GM18909 (cell line): ENCODE results near the gene THSD7A.

ENCODE experiments used
- ATAC-seq: cut with Tn5 transposase; IDR thresholded peaks from one replicate; pipeline ENCODE4 v1.9.1; 2021; ENCODE audit warnings: mild to moderate bottlenecking; ENCODE audit not compliant: unreplicated experiment, poor library complexity

The THSD7A gene

DNA sequence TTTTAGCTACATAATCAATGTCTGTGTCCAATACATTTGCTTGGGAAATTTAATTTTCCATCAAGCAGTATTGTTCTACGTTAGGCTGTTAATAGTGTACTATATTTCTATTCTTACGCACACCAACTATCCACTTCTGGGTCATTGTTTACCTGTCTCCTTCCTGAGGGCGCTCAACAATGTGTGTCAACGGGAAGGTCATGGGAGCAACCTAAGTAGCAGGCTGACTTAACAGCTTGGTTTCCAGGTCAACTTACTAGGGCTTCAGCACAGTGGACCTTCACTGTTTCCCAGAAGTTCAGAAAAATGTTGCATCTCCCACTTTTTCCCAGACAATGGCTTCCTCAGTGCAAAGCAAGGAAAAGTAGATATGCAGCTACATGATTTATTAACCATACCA is 13.7 kb downstream of the THSD7A start:
- no peak for ATAC-seq

DNA sequence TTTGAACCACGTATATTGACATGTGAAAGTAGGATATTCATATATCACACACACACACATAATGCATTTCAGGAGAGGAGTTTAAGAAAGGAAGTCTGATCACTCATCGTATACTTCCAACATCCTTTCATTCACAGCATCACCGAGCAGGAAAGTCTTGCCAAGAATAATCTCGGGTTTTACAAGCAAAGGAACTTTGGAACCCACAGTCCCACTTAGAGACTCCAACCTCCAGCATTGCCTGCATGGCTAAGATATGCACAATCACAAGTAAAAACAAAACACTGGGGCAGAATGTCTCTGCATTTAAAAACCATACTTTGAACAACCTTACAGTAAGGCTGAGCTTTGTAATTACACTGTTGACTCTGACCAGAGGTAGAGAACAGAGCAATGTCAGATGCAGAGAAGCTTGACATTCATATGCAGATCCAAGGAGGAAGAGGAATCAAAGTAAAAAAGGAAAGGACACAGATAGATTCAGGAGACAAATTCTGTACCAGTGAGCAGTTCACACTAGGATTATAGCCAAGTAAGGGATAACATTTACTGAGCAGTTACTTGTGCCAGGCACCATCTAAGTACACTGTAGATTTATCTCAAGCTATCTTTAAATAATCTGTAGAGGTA is 14.8 kb downstream of the THSD7A start:
- no peak for ATAC-seq

DNA sequence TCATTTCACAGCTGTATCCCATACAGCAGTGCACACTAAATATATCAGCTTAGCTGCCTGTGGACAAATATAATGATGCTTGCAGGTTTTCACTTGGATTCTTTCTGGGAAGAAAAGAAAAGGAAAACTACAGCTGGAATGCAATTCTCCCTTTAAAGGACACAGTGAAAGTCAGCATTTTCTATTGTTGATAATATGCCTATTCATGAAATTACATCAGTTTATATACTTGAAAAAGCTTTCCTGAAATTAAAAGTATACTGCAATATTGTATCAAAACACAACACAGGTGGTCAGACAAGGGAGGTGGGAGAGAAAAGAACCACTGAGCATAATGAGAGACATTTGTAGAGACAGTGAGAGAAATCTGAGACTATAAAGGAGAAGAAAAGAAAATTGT is 20.3 kb downstream of the THSD7A start:
- no peak for ATAC-seq

DNA sequence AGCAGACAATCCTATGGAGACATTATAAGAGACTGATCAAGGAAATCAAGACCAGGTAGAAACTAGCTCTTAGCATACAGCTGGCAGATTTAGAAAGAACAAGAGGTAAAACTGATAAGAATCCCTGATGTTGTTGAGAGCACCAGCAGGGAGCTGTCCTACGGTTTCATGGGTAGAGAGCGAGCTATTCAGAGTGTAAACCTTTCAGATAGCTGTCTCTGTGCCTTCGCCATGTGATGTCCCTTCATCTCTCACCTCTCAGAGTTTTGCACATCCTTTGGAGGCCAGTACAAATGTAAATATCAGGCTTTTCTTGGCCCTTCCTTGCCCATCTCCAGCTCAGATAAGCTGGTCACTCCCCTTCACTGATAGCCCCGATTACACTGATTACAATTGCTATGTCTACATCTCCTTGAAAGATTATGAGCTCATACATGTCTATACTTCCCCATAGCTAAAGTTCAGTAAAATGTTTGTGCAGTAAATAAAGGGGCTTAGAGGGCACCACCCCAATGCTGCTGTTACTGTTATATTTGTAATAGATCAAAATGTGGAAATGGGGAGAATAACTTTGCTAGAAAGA is 21.9 kb downstream of the THSD7A start:
- ATAC-seq, result no peak

DNA sequence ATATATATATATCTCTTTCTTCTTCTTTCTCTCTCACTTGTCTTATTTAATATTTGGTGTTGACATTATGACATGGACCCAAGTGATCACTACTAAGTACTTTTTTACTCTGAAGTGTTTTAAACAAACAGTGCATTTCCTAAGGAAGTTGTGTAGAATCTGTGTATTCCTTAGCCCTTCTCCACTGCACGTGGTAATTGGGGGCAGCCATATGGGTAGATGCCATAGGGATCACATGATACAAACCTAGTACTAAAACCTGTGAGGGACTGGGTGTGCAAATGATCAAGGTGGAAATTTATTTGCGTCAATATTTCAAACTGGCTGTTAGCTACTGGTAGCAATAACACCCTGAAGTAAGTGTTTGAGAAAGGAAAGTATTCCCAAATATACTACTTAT is 25.0 kb downstream of the THSD7A start:
- no peak for ATAC-seq

DNA sequence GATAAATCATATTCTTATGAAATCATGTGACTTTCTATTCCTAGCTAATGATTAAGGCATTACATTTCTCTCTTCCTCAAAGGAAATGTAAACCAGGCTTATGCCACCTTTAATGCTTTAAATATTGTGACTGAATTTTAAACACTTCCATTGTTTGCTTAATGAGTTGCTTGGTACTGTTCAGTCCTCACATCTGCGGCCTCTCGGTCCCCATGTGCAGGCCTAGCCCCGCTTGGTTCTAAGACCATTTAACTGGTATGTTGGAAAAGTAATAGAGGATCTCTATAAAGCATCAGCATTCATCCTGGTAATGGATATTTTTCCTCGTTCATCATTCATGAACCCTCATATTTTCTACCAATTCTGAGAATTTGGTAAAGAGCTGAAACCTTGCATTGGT is 27.4 kb downstream of the THSD7A start:
- ATAC-seq, result no peak

DNA sequence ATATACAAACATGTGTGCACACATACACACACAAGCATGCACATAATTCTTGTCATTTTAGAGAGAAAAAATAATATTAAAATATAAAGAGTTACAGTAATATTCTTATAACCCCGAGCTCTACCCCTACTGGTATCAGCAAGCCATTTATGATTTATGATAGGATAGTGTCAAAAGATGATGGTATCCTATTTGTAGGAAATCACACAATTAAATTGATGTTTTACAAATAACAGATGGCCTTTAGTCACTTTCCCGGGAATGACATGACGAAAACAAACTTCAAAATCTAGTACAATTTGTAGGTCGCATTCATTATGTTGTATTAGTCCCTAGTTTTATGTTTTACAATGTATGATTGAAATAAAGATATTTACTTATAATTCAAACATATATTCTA is 36.8 kb downstream of the THSD7A start:
- ATAC-seq, result no peak

DNA sequence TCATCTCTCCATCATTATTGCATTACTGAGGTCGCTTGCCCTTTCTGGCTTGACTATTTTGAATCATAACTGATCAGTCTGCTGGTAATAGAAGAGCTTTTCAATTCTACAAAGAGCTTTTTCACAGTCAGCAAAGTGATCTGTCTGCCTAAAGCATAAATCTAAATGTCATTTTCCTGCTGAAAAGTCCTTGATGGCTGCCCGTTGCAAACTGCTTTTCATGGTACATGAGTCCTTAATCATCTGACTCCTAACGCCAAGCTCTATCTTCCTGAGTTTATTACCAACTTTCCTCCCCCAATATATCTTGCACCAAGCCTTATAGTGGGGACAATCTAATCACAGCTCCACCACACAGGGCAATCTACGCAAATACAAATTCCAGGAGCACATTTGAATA is 39.8 kb downstream of the THSD7A start:
- no peak for ATAC-seq

DNA sequence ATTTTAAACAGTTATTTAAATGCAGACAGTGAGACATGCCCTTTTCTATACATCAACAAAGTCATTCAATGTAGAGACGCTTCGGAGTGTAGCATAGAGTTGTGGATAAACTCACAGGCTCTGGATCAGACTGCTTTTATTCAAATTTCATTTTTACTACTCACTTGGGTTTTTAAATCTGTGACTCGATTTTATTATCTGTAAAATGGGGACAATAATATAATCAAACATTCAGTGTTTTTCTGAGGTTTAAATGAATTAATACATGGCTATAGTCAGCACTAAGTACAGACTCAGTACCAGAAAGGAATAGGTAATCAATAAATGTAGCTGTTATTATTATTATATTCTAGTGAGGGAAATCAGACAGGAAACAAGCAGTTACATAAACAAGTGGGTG is 43.4 kb downstream of the THSD7A start:
- no peak for ATAC-seq

DNA sequence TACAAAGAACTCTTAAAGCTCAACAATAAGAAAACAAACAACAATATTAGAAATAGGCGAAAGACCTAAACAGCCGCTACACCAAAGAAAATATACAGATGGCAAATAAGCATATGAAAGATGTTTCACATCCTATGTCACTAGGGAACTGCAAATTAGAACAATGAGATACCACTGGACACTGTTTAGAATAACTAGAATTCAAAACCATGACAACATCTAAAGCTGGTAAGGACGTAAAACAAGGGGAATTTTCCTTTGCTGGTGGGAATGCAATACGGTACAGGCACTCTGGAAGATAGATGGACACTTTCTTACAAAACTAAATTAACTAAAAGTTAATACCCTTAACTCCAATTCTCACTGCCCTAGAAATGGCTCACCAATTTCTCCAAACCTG is 44.5 kb downstream of the THSD7A start:
- ATAC-seq, result no peak

DNA sequence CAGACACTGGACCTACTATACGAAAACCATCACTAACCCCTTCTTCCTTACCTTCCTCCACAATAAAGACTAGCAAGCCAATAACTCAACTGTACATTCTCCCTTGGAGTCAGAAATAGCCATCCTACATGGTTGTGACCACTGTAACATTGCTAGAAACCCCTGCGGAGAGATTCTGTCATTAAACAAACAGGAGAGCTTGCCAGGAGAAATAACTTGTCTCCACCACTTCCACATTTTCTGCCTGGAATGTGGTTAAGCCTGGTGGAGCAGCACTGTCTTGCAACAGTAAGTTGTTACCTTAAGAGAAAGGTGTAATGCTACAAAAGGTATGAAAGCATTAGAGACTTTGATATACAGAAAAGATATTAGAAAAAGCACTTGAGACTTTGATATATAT is 45.8 kb downstream of the THSD7A start:
- ATAC-seq, result no peak

DNA sequence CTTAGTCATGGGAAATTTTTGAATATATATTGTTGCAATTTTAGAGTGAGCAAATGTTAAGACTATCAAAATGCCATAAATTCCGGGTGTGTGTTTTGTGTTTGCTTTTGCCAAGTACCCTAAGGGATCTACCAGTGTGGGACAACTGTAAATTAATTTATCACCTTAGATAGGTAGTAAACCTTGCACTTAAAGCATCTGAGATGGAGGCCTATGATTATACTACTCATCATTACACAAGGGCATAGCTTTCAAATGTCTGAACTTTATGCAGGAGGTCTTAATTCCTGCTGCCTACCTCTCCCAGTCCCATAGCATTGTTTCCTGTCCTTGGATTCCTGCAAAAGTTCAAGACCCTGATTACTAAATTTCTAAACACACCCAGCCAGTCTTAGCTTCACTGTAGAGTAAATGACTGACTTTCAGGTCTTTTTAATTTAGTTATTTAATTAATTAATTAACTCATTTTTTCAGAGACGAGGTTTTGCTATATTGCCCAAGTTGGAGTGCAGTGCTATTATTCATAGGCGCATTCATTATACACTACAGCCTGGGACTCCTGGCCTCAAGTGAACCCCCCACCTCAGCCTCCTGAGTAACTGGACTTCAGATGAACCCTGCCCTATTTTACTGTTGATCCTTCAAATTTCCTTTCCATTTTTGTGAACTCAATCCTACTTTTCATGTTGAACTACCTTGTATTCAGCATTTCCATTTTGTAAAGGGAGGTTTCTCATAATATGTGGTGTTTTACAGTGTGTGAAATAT is 47.0 kb downstream of the THSD7A start:
- no peak for ATAC-seq

DNA sequence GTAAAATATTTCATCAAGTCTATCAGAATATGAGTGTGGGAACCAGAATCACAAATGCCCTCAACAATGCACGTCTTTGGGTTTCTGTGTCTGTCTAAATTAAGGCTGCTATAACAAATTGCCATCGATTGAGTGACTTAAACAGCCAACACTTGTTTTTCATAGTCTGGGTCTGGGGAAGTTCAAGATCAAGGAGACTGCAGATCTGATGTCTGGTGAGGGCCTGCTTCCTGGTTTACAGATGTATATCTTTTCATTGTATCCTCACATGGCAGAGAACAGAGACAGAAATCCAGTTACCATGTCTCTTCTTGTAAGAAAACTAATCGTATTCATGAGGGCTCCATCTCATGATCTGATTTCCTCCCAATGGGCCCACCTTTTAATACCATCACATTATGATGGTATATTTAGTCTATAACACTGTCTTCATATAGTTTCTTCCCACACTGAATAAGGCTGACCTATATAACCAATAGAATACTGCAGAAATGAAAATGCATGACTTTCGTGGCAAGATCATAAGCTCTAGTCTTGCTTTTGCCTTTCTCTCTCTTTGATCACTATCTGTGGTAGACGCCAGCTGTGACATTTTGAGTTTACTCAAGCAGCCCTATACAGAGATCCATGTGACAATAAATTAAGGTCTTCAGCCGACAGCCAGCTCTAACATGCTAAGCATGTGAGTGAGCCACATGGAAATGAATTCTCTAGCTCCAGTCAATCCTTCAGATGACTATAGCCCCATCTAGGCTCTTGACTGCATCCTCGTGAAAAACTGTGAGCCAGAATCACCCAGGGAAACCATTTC is 51.9 kb downstream of the THSD7A start:
- ATAC-seq, result no peak

DNA sequence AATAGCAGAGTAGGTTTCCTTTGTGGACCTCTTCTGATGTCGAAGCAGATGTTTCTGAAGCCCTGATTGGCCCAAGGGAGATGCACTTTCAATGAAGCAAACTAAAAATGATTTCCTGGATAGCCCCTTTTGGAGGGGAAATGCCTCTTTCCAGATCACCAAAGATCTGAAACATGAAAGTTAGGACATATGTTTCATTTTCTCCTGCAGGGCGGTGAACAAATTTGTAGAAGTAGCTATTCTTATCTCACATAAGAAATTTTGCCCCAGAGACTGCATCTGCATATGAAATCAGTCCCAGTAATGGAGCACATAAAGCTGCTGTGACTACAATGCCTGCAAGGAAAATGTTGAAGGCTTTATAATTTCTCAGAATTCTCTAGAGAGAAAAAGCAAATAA is 56.0 kb downstream of the THSD7A start:
- no peak for ATAC-seq

DNA sequence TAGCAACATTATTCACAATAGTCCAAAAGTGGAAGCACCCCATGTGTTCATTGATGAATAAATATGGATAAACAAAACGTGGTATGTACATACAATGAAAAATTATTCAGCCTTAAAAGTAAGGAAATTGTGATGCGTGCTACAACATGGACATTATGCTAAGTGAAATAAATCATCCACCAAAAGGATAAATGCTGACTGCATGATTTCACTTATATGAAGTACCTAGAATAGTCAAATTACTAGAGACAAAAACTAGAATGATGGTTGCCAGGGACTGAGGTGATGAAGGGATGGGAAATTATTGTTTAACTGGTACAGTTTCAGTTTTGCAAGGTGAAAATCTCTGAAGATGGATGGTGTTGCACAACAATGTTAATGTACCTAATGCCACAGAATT is 56.6 kb downstream of the THSD7A start:
- no peak for ATAC-seq

DNA sequence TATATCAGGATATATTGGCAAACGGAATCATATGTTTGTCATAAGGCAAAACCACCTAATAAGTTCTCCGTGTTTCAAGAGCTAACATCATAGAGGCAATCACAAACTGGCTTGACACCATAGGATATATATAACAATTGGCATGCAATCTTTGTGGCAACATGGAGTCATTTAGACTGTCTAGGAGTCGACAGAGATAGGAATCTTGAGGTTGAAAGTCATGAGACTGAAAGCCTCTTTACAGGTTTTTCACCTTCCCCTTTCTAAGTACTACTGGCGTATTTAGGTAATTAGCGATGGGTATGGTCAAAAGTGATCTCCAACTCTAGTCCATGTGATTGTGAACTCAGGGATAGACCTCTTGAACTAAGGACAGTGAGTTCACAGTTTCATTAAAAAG is 63.7 kb downstream of the THSD7A start:
- ATAC-seq, result no peak

DNA sequence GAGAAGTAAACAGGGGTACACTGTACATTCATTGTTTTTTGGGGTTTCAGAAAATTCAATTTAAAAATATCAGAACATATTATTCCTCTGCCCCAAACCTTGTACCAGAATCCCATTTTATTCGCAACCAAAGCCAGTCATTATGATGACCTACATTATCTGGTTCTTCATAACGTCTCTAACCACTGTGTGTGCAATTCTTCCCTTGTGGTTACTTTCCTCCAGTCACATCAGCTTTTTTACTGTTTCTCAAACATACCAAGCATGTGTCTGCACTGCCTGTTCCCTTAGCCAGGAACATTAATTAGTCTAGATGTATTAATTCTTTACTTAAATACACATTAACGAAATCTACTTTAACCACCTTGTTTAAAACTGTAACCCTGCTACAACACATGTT is 64.8 kb downstream of the THSD7A start:
- ATAC-seq, result no peak

DNA sequence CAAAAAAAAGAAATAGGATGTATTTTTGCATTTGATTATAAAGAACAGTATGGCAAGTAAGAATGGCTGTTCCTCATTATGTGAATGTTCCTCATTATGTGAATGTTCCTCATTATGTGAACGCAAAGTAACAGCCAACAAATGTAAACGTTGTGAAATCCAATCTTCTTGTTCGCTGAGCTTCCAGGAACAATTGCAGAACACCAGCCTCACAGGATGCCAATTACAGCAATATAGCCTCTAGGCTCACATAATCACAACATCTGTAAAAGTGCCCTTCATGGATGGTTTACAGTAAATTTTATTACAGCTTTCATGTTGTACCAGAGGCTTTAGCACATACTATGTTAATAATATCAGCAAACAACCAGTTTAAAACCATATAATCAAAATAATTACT is 71.6 kb downstream of the THSD7A start:
- ATAC-seq, result no peak

DNA sequence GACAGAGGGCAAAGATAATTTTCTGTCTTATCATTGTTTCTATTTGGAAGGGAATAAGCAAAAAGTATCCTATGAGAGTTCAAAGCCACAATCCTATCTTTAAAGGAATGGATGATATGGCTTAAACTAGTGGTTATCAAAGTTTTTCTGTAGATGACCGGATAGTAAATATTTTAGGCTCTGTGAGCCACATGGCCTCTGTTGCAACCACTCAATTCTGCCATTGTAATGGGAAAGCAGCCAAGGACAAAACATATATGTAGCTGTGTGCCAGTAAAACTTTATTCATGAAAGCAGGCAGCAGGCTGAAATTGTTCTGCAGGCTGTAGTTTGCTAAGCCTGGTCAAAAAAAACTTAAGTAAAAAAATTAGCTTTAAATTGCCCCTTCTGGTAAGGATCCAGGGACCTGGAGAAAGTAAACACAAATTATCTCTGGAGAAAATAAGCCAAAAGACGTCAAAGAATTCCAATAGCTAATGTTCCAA is 73.3 kb downstream of the THSD7A start:
- ATAC-seq, result no peak

DNA sequence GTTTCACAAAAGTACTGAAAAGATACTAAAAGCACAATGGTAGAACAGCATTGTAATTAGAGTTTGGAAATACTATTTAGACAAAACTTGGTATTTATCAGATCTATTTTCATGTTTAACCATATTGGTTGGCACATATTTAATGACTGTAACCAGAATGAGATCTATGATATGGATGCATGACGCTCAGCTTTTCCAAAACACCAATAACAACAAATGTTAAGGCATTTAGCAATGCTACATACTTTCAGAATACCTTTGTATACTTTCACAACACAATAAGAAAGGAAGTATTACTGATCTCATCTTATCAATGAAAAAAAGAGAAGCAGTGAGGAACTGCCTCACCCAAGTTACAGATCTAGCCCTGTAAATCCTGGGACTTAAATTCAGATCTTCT is 74.8 kb downstream of the THSD7A start:
- ATAC-seq, result no peak

DNA sequence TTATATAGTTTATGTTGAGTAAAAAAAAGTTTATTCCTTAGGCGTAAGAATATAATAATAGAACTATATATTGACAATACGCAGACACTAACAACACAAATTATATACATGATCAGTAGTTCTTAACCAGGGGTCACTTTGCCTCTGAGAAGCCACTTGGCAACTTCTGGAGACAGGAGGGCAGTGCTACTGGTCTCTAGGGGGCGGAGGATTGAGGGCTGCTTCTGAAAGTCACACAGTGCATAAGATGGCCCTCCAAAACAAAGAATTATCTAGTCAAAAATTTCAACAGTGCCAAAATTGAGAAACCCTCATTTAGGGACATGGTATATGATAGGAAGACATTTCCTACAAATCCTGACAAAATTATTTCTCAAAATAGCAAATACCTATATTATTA is 77.1 kb downstream of the THSD7A start:
- no peak for ATAC-seq
